NCI-H187 (cell line): ENCODE data around the gene INAVA.
"Not testable (repeated sequence)": the region's sequence is repeated elsewhere in the genome, so short reads cannot be mapped to it uniquely, and the experiment has no call there.

Source experiments
- DNase-seq, 2 experiments: peaks; one replicate each; lab custom pipeline; 2025; lab: John Stamatoyannopoulos, UW

The INAVA gene

GRCh38 chr1:200963076-200963475 lies 68.4 kb downstream of the INAVA start:
- DNase-seq = no peak

- DNase-seq = not testable (repeated sequence)
Measured at GRCh38 chr1:200963888-200964287, 69.2 kb downstream of the INAVA start.
